IPS DF 4.7 (cell line): Measurements from ENCODE around the gene TMEM30B.

ENCODE experiments used
- DNase-seq: peaks from one replicate; pipeline ENCODE4 v3.0.0-alpha.2; 2013; ENCODE audit warnings: low spot score; ENCODE audit errors: extremely low read depth

TMEM30B gene

GRCh38 chr14:61234215-61234916 lies 46.8 kb downstream of the TMEM30B start:
- DNase-seq, result no peak

DNA sequence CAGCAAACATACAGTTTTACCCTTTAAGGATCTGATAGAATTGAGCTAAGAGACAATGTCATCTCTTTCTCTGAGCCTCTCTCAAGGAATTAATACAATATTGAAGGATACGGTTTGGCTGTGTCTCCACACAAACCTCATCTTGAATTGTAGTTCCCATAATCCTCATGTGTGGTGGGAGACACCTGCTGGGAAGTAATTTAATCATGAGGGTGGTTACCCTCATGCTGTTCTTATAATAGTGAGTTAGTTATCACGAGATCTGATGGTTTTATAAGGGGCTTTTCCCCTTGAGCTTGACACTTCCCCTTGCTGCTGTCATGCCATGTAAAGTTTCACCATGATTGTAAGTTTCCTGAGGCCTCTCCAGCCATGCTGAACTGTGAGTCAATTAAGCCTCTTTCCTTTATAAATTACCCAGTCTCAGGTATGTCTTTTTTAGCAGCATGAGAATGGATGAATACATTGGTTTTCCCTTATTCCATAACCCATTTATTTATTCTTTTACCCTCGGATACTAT lies 47.6 kb downstream of the TMEM30B start:
- no peak for DNase-seq

GRCh38 chr14:61231810-61232209 lies 49.3 kb downstream of the TMEM30B start:
- DNase-seq, result no peak

DNA sequence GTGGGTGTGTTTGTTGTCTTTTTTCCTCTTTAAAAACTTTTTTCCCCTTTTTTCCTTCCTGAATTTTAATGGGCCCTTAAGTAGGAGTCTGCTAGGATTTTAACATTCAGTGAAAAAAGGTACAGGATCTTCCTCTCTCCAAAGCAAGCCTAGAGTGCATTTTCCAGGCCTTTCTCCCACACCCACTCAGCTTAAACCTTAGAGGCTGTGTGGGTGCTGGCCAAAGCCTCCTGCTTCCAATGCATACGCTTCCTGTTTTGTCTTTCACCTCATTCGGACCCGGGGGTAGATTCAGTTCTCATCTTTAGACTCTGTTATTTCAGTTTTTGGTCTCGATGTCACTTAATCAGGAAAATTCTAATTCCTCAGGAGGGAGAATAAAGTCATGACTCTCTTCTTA lies 51.2 kb downstream of the TMEM30B start:
- DNase-seq, result no peak

- DNase-seq, result no peak
These were observed 51.7 kb downstream of the TMEM30B start for GRCh38 chr14:61229475-61229888.

GRCh38 chr14:61227884-61228591 lies 53.1 kb downstream of the TMEM30B start:
- no peak for DNase-seq
